UCSD-AML1 (cell line): ENCODE results near the gene SLBP.
"Not testable (repeated sequence)": the region's sequence is repeated elsewhere in the genome, so short reads cannot be mapped to it uniquely, and the experiment has no call there.

Experiments
- DNase-seq: peaks from one replicate; lab custom pipeline; 2025; ENCODE audit not compliant: unreplicated experiment; lab: John Stamatoyannopoulos, UW

Gene SLBP

GRCh38 chr4:1713003-1713851, 1.1 kb upstream of the SLBP start:
- DNase-seq = no peak

DNA sequence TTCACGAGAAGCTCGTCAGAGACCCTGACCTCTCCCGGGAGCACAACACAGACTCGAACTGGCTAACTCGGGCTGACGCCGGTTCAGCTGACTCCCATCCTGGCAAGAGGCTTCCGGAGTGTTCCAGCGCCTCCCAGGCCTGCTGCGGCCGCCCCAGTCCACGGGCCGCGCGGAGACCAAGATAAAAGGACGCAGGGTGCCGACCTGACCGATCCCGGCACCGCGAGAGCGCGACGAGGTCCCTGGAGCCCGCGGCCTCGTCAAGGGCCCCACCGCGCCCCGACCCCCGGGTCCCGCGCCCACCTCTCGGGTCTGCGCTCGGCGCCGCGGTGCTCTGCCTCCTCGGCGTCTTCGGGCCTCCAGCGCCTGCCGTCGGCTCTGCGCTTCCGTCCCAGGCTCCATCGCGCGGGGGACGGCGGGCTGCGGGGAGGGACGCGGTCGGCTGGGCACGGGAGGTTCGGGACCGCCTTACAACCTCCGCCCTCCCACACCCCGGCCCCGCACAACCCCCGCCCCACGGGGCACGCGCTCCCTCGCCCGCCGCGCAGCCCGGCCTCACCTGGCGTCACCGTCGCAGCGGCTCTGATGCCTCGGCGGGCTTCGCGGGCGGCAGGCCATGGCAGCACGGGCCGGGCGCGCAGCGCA, 426 bp downstream of the SLBP start:
- peak; percentile 66 for DNase-seq

DNA sequence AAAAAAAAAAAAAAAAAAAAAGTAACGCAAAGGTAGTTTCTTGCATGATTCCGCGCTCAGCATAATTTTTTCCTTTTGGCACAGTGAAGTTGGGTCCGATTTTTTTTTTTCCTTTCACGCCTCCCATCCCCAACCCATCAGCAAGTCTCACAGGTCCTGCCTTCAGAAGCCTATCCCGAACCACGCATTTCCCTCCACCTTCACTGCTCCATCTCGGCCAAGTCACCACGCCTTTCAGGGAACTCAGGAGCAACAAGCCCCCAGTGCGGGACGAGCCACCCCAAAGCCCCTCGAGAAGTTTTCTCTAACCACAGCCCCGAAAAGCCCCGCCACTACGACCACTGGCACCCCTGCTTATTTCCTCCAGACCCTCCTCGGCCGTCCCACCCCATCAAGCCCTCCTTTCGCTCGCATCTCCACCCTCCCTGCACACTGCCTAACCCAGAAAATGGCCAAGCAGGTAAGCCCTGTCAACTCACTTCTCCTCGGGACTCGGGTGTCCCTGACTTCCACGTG, 1.0 kb downstream of the SLBP start:
- DNase-seq = no peak

DNA sequence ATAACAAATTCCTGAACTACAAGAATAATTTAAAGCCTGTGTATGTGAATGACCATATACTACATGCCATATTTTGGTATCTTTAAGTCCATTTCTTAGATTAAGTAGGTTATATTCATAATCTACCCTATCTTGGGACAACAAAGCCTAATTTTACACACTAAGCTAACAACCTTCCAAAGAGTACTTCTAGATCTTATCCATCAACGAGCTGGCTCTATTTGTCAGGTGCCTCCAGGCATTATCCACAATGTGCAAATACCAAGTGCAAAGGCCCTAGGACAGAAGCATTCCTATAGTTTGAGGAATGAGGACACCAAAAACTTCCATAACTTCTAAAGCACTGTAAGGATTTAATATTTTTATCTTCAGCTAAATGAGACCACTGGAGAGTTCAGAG, 3.5 kb downstream of the SLBP start:
- DNase-seq = no peak

DNA sequence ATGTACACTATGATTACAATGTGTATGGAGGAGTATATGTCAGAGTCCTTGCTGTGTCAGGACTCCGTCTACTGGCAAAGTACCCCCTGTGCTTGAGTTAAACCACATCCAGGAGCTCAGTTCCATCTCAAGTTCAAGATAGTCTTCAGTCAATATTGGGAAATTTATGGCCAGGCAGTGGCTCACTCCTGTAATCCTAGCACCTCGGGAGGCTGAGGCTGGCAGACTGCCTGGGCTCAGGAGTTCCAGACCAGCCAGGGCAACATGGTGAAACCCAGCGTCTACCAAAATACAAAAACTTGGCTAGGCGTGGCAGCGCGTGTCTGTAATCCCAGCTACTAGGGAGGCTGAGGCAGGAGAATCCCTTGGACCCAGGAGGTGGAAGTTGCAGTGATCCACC, 5.8 kb downstream of the SLBP start:
- no peak for DNase-seq

DNA sequence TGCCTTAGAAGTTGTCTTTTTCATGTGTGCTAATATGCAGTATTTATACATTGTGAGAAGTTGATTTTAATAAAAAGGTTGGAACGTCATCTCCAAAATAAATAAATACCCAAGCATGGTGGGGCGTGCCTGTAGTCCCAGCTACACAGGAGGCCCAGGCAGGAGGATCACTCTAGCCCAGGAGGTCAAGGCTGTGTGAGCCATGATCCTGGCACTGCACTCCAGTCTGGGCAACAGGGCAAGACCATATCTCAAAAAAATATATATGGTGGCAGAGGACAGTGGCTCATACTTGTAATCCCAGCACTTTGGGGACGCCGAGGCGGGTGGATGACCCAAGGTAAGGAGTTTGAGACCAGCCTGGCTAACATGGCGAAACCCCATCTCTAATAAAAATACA, 6.4 kb downstream of the SLBP start:
- DNase-seq = no peak

DNA sequence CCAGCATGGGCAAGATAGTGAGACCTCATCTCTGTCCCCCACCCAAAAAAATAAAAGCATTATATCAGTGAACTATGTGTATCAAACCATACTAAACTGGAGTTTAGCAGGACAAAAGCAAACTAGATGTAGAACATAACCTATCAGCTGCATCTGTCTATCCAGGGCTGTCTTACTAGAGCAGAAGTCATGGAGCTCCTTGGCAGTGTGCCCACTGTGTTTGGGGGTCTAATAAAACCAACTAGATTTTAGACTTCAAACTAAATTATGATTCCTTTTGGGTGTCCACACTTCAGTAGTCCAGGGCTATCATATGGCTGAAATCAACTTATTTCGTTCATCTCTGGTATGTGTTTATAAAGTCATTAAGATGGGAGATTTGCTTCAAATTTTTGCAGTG, 8.3 kb downstream of the SLBP start:
- DNase-seq = no peak

- not testable (repeated sequence) for DNase-seq
Observed at GRCh38 chr4:1701671-1702070, 10.4 kb downstream of the SLBP start.

GRCh38 chr4:1695913-1696312, 16.2 kb downstream of the SLBP start:
- no peak for DNase-seq

- peak; percentile 64 for DNase-seq
Observed at GRCh38 chr4:1693131-1693896, 18.8 kb downstream of the SLBP start.

- no peak for DNase-seq
Observed at GRCh38 chr4:1691737-1692373, 20.3 kb downstream of the SLBP start.

- no peak for DNase-seq
Observed at GRCh38 chr4:1690698-1691097, 21.4 kb downstream of the SLBP start.

GRCh38 chr4:1686440-1687036, 25.6 kb downstream of the SLBP start:
- DNase-seq = no peak

GRCh38 chr4:1685235-1686150, 26.6 kb downstream of the SLBP start:
- DNase-seq = no peak

DNA sequence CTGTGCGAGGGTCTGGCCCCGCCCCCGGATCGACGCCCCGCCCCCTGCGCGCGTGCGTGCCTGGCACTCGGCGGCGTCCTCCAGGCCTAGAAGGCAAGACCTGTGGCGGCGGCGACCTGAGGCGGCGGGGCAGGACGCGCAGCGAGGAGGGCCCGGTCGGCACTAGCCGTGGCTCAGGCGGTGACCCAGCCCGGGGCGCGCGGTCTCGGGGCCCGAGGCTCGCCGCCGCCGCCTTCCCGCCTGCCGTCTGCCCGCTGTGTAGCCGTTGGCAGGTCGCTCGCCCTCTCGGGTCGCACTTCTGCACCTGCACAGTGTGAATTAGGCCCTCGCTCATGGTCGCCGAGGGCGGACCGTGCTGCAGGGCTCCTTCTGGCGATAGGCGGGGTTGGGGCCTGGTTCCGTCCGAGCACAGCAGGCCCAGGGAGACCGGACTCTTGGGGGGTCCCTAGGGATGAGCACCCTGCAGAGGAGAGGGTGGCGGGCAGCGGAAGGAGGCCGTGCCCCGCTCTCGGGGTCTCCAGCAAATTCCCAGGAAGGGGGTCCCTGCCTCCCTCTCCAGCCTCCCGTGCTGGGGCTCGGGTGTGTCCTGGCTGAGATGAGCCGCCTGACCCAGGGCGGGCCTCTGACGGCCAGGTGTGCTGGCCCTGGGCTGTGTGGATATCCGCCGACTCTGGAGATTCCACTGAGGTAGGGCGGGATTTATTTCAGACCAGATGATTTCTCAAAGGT, 27.4 kb downstream of the SLBP start:
- DNase-seq = no peak

GRCh38 chr4:1683736-1684505, 28.2 kb downstream of the SLBP start, which contains the start of gene FAM53A:
Gene FAM53A, minus strand, starts transcription at chr4:1684313. Its CDS starts 15,572 bp downstream, at chr4:1668741.
- peak; percentile 90 for DNase-seq

DNA sequence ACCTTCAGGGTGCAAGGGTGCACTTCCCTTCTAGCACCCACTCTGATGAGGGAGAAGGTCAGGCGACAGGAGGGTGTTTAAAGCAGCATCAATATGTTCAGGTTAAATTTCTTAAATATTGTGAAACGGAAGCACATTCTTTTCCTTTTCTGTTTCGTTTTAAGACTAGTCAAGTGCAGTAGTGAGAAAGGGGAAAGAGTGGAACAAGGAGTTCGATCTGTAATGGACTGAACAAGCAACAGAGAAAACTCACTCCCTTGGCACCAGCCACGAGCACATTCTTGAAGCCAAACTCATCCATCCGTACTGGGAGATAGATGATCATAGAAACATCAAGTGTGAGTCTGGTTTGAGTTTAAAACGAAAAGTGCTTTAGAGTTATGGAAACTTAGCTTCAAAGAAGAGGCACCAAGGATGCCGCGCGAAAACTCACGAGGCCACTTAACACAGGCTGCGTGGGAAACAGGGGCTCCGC, 28.8 kb downstream of the SLBP start:
- no peak for DNase-seq

DNA sequence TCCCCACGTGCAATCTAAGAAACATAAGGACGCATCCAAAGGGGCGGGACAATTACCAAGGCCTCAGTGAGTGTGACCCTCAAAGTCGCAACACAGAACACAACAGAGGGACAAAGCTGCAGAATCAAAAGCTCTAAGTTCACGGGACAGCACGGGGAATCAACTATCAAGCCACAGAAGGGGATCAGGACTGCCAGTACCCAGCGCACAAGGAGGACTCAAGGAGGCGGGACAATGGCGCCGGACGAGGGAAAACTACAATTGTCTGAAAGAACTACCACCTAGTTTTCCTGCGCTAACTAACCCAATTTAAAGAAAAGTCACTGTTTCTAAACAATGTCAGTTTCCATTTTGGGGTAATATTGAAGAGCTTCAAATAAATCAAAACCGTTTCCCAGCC, 29.3 kb downstream of the SLBP start:
- no peak for DNase-seq
